Measurements from ENCODE around the gene IER5. TPM values are rescaled to one million over a fixed set of nuclear protein-coding genes. Genes with fewer than 3 reads are reported as not detected.

IER5 gene
- total RNA-seq, 1 donor from 2014 or later, result 32.0 TPM

DNA sequence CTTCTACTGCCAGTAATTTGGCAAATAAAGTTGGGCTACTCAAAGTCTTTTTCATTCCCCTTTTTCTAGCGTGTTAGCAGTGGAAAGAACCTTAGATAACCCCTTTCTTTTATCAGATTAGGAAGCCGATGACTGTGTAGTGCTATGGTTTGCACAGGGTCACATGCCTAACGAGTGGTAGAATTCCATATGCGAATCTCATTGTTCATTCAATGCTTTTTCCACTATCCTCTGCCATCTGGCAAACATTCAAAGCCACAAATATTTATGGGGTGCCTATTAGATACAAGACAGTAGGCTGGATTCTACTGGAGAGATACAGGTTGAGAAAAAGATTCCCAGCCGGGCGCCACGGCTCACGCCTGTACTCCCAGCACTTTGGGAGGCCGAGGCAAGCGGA, 14.9 kb upstream of the IER5 start:
- DNase-seq, result no peak
- TF ChIP-seq, protein P1, sequence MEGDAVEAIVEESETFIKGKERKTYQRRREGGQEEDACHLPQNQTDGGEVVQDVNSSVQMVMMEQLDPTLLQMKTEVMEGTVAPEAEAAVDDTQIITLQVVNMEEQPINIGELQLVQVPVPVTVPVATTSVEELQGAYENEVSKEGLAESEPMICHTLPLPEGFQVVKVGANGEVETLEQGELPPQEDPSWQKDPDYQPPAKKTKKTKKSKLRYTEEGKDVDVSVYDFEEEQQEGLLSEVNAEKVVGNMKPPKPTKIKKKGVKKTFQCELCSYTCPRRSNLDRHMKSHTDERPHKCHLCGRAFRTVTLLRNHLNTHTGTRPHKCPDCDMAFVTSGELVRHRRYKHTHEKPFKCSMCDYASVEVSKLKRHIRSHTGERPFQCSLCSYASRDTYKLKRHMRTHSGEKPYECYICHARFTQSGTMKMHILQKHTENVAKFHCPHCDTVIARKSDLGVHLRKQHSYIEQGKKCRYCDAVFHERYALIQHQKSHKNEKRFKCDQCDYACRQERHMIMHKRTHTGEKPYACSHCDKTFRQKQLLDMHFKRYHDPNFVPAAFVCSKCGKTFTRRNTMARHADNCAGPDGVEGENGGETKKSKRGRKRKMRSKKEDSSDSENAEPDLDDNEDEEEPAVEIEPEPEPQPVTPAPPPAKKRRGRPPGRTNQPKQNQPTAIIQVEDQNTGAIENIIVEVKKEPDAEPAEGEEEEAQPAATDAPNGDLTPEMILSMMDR (IDR thresholded peaks at IDR 0.05), result no peak

GRCh38 chr1:181075766-181076350, 12.6 kb upstream of the IER5 start:
- intact Hi-C loops (cut with DNase I), result no loop called here
- no peaks in the 10 kb centered on the region for H3K36me3 ChIP-seq
- DNase-seq (no peak), ATAC-seq (no peak)
- H3K4me3 ChIP-seq, result no peak overlapping the region
- no peaks in the 10 kb centered on the region for H3K27me3 ChIP-seq
- no peak overlapping the region for H3K27ac ChIP-seq
- no peaks in the 10 kb centered on the region for H3K9me3 ChIP-seq
- TF ChIP-seq, protein P1 (IDR thresholded peaks at IDR 0.05), result no peak
- H3K4me1 ChIP-seq, result no peaks in the 10 kb centered on the region

More for the DNA sequence above, 14.9 kb upstream of the IER5 start:
- H3K9me3 ChIP-seq, result no peaks in the 10 kb centered on the region
- no peak overlapping the region for H3K27ac ChIP-seq
- intact Hi-C loops (cut with DNase I), result no loop called here
- H3K27me3 ChIP-seq, result no peaks in the 10 kb centered on the region
- H3K4me3 ChIP-seq, result no peak overlapping the region
- ATAC-seq, result no peak
- no peaks in the 10 kb centered on the region for H3K36me3 ChIP-seq
- no peaks in the 10 kb centered on the region for H3K4me1 ChIP-seq

- ATAC-seq (no peak), DNase-seq (no peak)
- Histone ChIP-seq H3K9me3 (no peaks in the 10 kb centered on the region), H3K4me1 (no peaks in the 10 kb centered on the region), H3K36me3 (no peaks in the 10 kb centered on the region), H3K27ac (no peak overlapping the region), H3K4me3 (no peak overlapping the region), H3K27me3 (no peaks in the 10 kb centered on the region)
- TF ChIP-seq, protein P1 (IDR thresholded peaks at IDR 0.05), result no peak
- intact Hi-C loops (cut with DNase I), result no loop called here
These were observed 11.6 kb upstream of the IER5 start for GRCh38 chr1:181076852-181077251.

DNA sequence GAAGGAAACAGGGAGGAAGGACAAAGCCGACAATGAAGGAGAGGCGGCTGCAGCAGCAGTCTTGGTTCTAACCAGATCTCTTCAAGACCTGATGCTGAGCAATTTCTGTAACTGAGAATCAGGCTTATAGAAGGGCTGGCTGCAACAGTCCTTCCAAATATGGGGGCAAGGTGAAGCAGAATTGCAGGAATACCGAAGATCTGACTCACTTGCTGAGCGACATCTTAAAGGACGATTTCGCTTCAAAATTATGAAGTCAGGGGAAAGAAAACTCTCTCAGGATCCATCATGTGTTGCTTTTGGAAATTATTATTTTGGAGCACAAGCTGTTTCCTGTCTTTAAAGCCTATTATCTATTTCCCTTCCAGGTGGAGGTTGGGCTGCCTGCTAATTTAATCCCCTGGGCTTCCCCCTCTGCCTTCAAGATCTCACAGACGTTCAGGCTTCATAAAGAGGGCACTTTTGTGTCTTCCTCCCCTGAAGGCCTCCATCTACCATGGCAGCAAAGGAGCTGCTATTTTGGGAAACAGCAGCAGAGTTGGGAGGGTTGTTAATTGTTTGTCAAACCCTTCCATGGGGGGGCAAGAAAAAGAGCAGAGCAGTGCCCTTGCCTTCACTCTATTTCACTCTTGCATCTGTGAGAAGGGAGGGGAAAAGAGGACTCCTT, 10.8 kb upstream of the IER5 start:
- TF ChIP-seq, protein P1 (IDR thresholded peaks at IDR 0.05), result no peak
- intact Hi-C loops (cut with DNase I), result no loop called here
- Histone ChIP-seq H3K9me3 (no peaks in the 10 kb centered on the region), H3K4me1 (no peaks in the 10 kb centered on the region), H3K36me3 (no peaks in the 10 kb centered on the region), H3K27me3 (no peaks in the 10 kb centered on the region), H3K4me3 (no peak overlapping the region), H3K27ac (no peak overlapping the region)
- ATAC-seq (no peak), DNase-seq (no peak)

- H3K27ac ChIP-seq, result no peak overlapping the region
- H3K27me3 ChIP-seq, result no peaks in the 10 kb centered on the region
- ATAC-seq, result no peak
- H3K36me3 ChIP-seq, result no peaks in the 10 kb centered on the region
- peaks cover 4% of the 10 kb centered on the region for H3K4me1 ChIP-seq
- intact Hi-C loops (cut with DNase I), result no loop called here
- DNase-seq, result no peak
- no peak overlapping the region for H3K4me3 ChIP-seq
- H3K9me3 ChIP-seq, result no peaks in the 10 kb centered on the region
- TF ChIP-seq, protein P1 (IDR thresholded peaks at IDR 0.05), result no peak
These were observed 9.1 kb upstream of the IER5 start for GRCh38 chr1:181079382-181079781.
